GM20431 (cell line): ENCODE results near the gene FGGY.
"Not testable (repeated sequence)": the region's sequence is repeated elsewhere in the genome, so short reads cannot be mapped to it uniquely, and the experiment has no call there.

Experiments used
- in situ Hi-C: fragments of 300-500 bp; cut with MseI, MboI; formaldehyde crosslinking; loops from one replicate; pipeline ENCODE4 v1.15.0; 2020; ENCODE audit warnings: low sequenced_read_pairs; ENCODE audit not compliant: unreplicated experiment

Gene FGGY

GRCh38 chr1:59520827-59521418 is 224.0 kb downstream of the FGGY start:
- in situ Hi-C loops: no loop called here

GRCh38 chr1:59521456-59521855 is 224.6 kb downstream of the FGGY start:
- in situ Hi-C loops: no loop called here

- in situ Hi-C loops: no loop called here
Observed at GRCh38 chr1:59522925-59523505, 226.1 kb downstream of the FGGY start.

GRCh38 chr1:59523745-59524450 is 227.0 kb downstream of the FGGY start:
- in situ Hi-C loops: no loop called here

GRCh38 chr1:59526240-59526639 is 229.3 kb downstream of the FGGY start:
- in situ Hi-C loops: no loop called here

- in situ Hi-C loops: no loop called here
Observed at GRCh38 chr1:59528471-59528870, 231.6 kb downstream of the FGGY start.

GRCh38 chr1:59528900-59529299 is 232.0 kb downstream of the FGGY start:
- in situ Hi-C loops: no loop called here

GRCh38 chr1:59530119-59530518 is 233.2 kb downstream of the FGGY start:
- in situ Hi-C loops: no loop called here

GRCh38 chr1:59532102-59532501 is 235.2 kb downstream of the FGGY start:
- in situ Hi-C loops: no loop called here

- in situ Hi-C loops: not testable (repeated sequence)
Observed at GRCh38 chr1:59538476-59538875, 241.6 kb downstream of the FGGY start.

- in situ Hi-C loops: no loop called here
Observed at GRCh38 chr1:59539961-59540681, 243.2 kb downstream of the FGGY start.

GRCh38 chr1:59541161-59541560 is 244.3 kb downstream of the FGGY start:
- in situ Hi-C loops: no loop called here

GRCh38 chr1:59541891-59542290 is 245.0 kb downstream of the FGGY start:
- in situ Hi-C loops: no loop called here

- in situ Hi-C loops: no loop called here
Observed at GRCh38 chr1:59543211-59543668, 246.3 kb downstream of the FGGY start.

GRCh38 chr1:59544615-59545293 is 247.9 kb downstream of the FGGY start:
- in situ Hi-C loops: no loop called here

GRCh38 chr1:59545830-59546229 is 248.9 kb downstream of the FGGY start:
- in situ Hi-C loops: no loop called here

- in situ Hi-C loops: no loop called here
Observed at GRCh38 chr1:59549066-59549837, 252.4 kb downstream of the FGGY start.

- in situ Hi-C loops: no loop called here
Observed at GRCh38 chr1:59549903-59550302, 253.0 kb downstream of the FGGY start.

- in situ Hi-C loops: no loop called here
Observed at GRCh38 chr1:59552007-59552406, 255.1 kb downstream of the FGGY start.

- in situ Hi-C loops: no loop called here
Observed at GRCh38 chr1:59553371-59553770, 256.5 kb downstream of the FGGY start.
